ENCODE measurements around the gene EPB41L2.
"Not testable (repeated sequence)": the region's sequence is repeated elsewhere in the genome, so short reads cannot be mapped to it uniquely, and the experiment has no call there.

EPB41L2 gene

GRCh38 chr6:130969791-130970491 is 93.1 kb downstream of the EPB41L2 start:
- no peak for DNase-seq

- DNase-seq: no peak
These were observed 93.9 kb downstream of the EPB41L2 start for GRCh38 chr6:130969166-130969565.

GRCh38 chr6:130968476-130968875 is 94.6 kb downstream of the EPB41L2 start:
- no peak for DNase-seq

- no peak for DNase-seq
These were observed 95.3 kb downstream of the EPB41L2 start for GRCh38 chr6:130967502-130968445.

- no peak for DNase-seq
These were observed 96.6 kb downstream of the EPB41L2 start for GRCh38 chr6:130966344-130966980.

GRCh38 chr6:130965656-130966055 is 97.4 kb downstream of the EPB41L2 start:
- DNase-seq: no peak

- DNase-seq: no peak
These were observed 98.0 kb downstream of the EPB41L2 start for GRCh38 chr6:130964808-130965604.

- no peak for DNase-seq
These were observed 98.8 kb downstream of the EPB41L2 start for GRCh38 chr6:130964289-130964688.

- no peak for DNase-seq
These were observed 100.1 kb downstream of the EPB41L2 start for GRCh38 chr6:130962966-130963365.

GRCh38 chr6:130961148-130961547 is 101.9 kb downstream of the EPB41L2 start:
- DNase-seq: no peak

- no peak for DNase-seq
These were observed 103.1 kb downstream of the EPB41L2 start for GRCh38 chr6:130959951-130960350.

GRCh38 chr6:130958468-130958867 is 104.6 kb downstream of the EPB41L2 start:
- no peak for DNase-seq

GRCh38 chr6:130955755-130956154 is 107.3 kb downstream of the EPB41L2 start:
- DNase-seq: no peak

GRCh38 chr6:130949553-130949952 is 113.5 kb downstream of the EPB41L2 start:
- no peak for DNase-seq

GRCh38 chr6:130947464-130947863 is 115.6 kb downstream of the EPB41L2 start:
- DNase-seq: no peak

GRCh38 chr6:130946076-130946475 is 117.0 kb downstream of the EPB41L2 start:
- no peak for DNase-seq

- DNase-seq: no peak
These were observed 117.6 kb downstream of the EPB41L2 start for GRCh38 chr6:130945401-130945919.

- DNase-seq: no peak
These were observed 118.6 kb downstream of the EPB41L2 start for GRCh38 chr6:130944486-130944885.

- no peak for DNase-seq
These were observed 119.3 kb downstream of the EPB41L2 start for GRCh38 chr6:130943738-130944137.

GRCh38 chr6:130942752-130943151 is 120.3 kb downstream of the EPB41L2 start:
- DNase-seq: not testable (repeated sequence)

GRCh38 chr6:130937942-130938604 is 125.0 kb downstream of the EPB41L2 start:
- no peak for DNase-seq

GRCh38 chr6:130936933-130937332 is 126.1 kb downstream of the EPB41L2 start:
- no peak for DNase-seq
